Measurements from ENCODE around the gene NT5C1A. TPM values are rescaled to one million over a fixed set of nuclear protein-coding genes. Genes with fewer than 3 reads are reported as not detected.

The NT5C1A gene
- total RNA-seq, 2 donors from 2014 or later: 0.29 TPM; not detected in 1

GRCh38 chr1:39684313-39684664, 12.4 kb upstream of the NT5C1A start:
- ATAC-seq (replicated peaks in 1 of 2): no peak
- no peak for DNase-seq
- Mint-ChIP-seq H3K36me3 (ENCODE audit: insufficient read depth in 2 of 2) (peaks cover 1 to 2% of the 10 kb centered on the region in 2 donors), H3K27ac (no peak overlapping the region), H3K27me3 (ENCODE audit: low read depth) (peaks cover 36% of the 10 kb centered on the region), H3K4me1 (ENCODE audit: low read depth) (peaks cover 18% of the 10 kb centered on the region), H3K4me3 (peak overlapping the region; percentile 24 to 48), H3K9me3 (no peaks in the 10 kb centered on the region)

- ATAC-seq (replicated peaks in 1 of 2) (peak; percentile 53 to 72), DNase-seq (peak; percentile 41 to 55)
- Mint-ChIP-seq H3K9me3 (no peaks in the 10 kb centered on the region), H3K4me3 (peak overlapping the region in 1 of 2 donors; percentile 49), H3K27me3 (ENCODE audit: low read depth) (peaks cover 30% of the 10 kb centered on the region), H3K36me3 (ENCODE audit: insufficient read depth in 2 of 2) (peaks cover 1 to 2% of the 10 kb centered on the region in 2 donors), H3K4me1 (ENCODE audit: low read depth) (peaks cover 16% of the 10 kb centered on the region), H3K27ac (no peak overlapping the region)
These were observed 11.8 kb upstream of the NT5C1A start for GRCh38 chr1:39683591-39684312.

- Mint-ChIP-seq H3K27ac (no peak overlapping the region), H3K36me3 (ENCODE audit: insufficient read depth in 2 of 2) (peaks cover 1 to 2% of the 10 kb centered on the region in 2 donors)
These were observed 10.1 kb upstream of the NT5C1A start for GRCh38 chr1:39681999-39682398.

GRCh38 chr1:39681294-39681693, 9.4 kb upstream of the NT5C1A start:
- Mint-ChIP-seq H3K4me1 (ENCODE audit: low read depth) (peaks cover 16% of the 10 kb centered on the region), H3K27me3 (ENCODE audit: low read depth) (peaks cover 22% of the 10 kb centered on the region), H3K36me3 (ENCODE audit: insufficient read depth in 2 of 2) (peaks cover 1 to 2% of the 10 kb centered on the region in 2 donors), H3K9me3 (no peaks in the 10 kb centered on the region), H3K4me3 (peak overlapping the region in 1 of 2 donors; percentile 17), H3K27ac (no peak overlapping the region)
- DNase-seq (no peak), ATAC-seq (replicated peaks in 1 of 2) (no peak)

More at GRCh38 chr1:39681999-39682398, 10.1 kb upstream of the NT5C1A start:
- H3K9me3 Mint-ChIP-seq: no peaks in the 10 kb centered on the region
- ATAC-seq (replicated peaks in 1 of 2) (no peak), DNase-seq (no peak)
- H3K4me3 Mint-ChIP-seq: no peak overlapping the region
- peaks cover 16% of the 10 kb centered on the region for H3K4me1 Mint-ChIP-seq (ENCODE audit: low read depth)
- peaks cover 22% of the 10 kb centered on the region for H3K27me3 Mint-ChIP-seq (ENCODE audit: low read depth)

GRCh38 chr1:39680751-39681150, 8.8 kb upstream of the NT5C1A start:
- Mint-ChIP-seq H3K27ac (no peak overlapping the region), H3K36me3 (ENCODE audit: insufficient read depth in 2 of 2) (peaks cover 1 to 2% of the 10 kb centered on the region in 2 donors), H3K4me1 (ENCODE audit: low read depth) (peaks cover 16% of the 10 kb centered on the region), H3K27me3 (ENCODE audit: low read depth) (peaks cover 22% of the 10 kb centered on the region), H3K9me3 (no peaks in the 10 kb centered on the region), H3K4me3 (peak overlapping the region in 1 of 2 donors; percentile 17)
- ATAC-seq (replicated peaks in 1 of 2) (no peak), DNase-seq (no peak)

- DNase-seq (no peak), ATAC-seq (replicated peaks in 1 of 2) (no peak)
- H3K4me1 Mint-ChIP-seq (ENCODE audit: low read depth): peaks cover 15% of the 10 kb centered on the region
- peaks cover 0 to 2% of the 10 kb centered on the region in 2 donors for H3K36me3 Mint-ChIP-seq (ENCODE audit: insufficient read depth in 2 of 2)
- no peak overlapping the region for H3K4me3 Mint-ChIP-seq
- H3K27me3 Mint-ChIP-seq (ENCODE audit: low read depth): peaks cover 17% of the 10 kb centered on the region
- H3K9me3 Mint-ChIP-seq: no peaks in the 10 kb centered on the region
- no peak overlapping the region for H3K27ac Mint-ChIP-seq
These were observed 7.9 kb upstream of the NT5C1A start for GRCh38 chr1:39679821-39680220.

- peaks cover 9% of the 10 kb centered on the region for H3K4me1 Mint-ChIP-seq (ENCODE audit: low read depth)
- no peaks in the 10 kb centered on the region for H3K9me3 Mint-ChIP-seq
- no peak for DNase-seq
- peaks cover 20% of the 10 kb centered on the region for H3K27me3 Mint-ChIP-seq (ENCODE audit: low read depth)
- H3K27ac Mint-ChIP-seq: no peak overlapping the region
- H3K4me3 Mint-ChIP-seq: no peak overlapping the region
- H3K36me3 Mint-ChIP-seq (ENCODE audit: insufficient read depth in 2 of 2): peaks cover 0 to 2% of the 10 kb centered on the region in 2 donors
- ATAC-seq (replicated peaks in 1 of 2): no peak
These were observed 7.0 kb upstream of the NT5C1A start for GRCh38 chr1:39678889-39679288.

- Mint-ChIP-seq H3K9me3 (no peaks in the 10 kb centered on the region), H3K27me3 (ENCODE audit: low read depth) (peaks cover 24% of the 10 kb centered on the region), H3K4me3 (no peak overlapping the region), H3K4me1 (ENCODE audit: low read depth) (peaks cover 9% of the 10 kb centered on the region), H3K36me3 (ENCODE audit: insufficient read depth in 2 of 2) (no peaks in the 10 kb centered on the region), H3K27ac (no peak overlapping the region)
- ATAC-seq (replicated peaks in 1 of 2) (no peak), DNase-seq (no peak)
These were observed 5.7 kb upstream of the NT5C1A start for GRCh38 chr1:39677645-39678044.

- no peak for ATAC-seq (replicated peaks in 1 of 2)
- Mint-ChIP-seq H3K36me3 (ENCODE audit: insufficient read depth in 2 of 2) (no peaks in the 10 kb centered on the region), H3K27ac (no peak overlapping the region), H3K27me3 (ENCODE audit: low read depth) (peaks cover 21% of the 10 kb centered on the region), H3K4me1 (ENCODE audit: low read depth) (peaks cover 9% of the 10 kb centered on the region), H3K9me3 (no peaks in the 10 kb centered on the region), H3K4me3 (no peak overlapping the region)
- no peak for DNase-seq
These were observed 5.1 kb upstream of the NT5C1A start for GRCh38 chr1:39676948-39677548.

- no peak for ATAC-seq (replicated peaks in 1 of 2)
- Mint-ChIP-seq H3K27ac (no peak overlapping the region), H3K9me3 (no peaks in the 10 kb centered on the region), H3K4me1 (ENCODE audit: low read depth) (peaks cover 7% of the 10 kb centered on the region), H3K27me3 (ENCODE audit: low read depth) (peaks cover 30% of the 10 kb centered on the region), H3K36me3 (ENCODE audit: insufficient read depth in 2 of 2) (no peaks in the 10 kb centered on the region), H3K4me3 (no peak overlapping the region)
- DNase-seq: no peak
These were observed 3.3 kb upstream of the NT5C1A start for GRCh38 chr1:39675220-39675619.

GRCh38 chr1:39673215-39673614, 1.3 kb upstream of the NT5C1A start:
- H3K4me3 Mint-ChIP-seq: no peak overlapping the region
- H3K27ac Mint-ChIP-seq: no peak overlapping the region
- peaks cover 48% of the 10 kb centered on the region for H3K27me3 Mint-ChIP-seq (ENCODE audit: low read depth)
- H3K36me3 Mint-ChIP-seq (ENCODE audit: insufficient read depth in 2 of 2): no peaks in the 10 kb centered on the region
- no peak for DNase-seq
- no peaks in the 10 kb centered on the region for H3K9me3 Mint-ChIP-seq
- ATAC-seq (replicated peaks in 1 of 2): no peak
- H3K4me1 Mint-ChIP-seq (ENCODE audit: low read depth): peaks cover 13% of the 10 kb centered on the region

GRCh38 chr1:39672551-39672947, 642 bp upstream of the NT5C1A start:
- Mint-ChIP-seq H3K27ac (no peak overlapping the region), H3K9me3 (no peaks in the 10 kb centered on the region), H3K4me1 (ENCODE audit: low read depth) (peaks cover 18% of the 10 kb centered on the region), H3K27me3 (ENCODE audit: low read depth) (peaks cover 49% of the 10 kb centered on the region), H3K36me3 (ENCODE audit: insufficient read depth in 2 of 2) (no peaks in the 10 kb centered on the region), H3K4me3 (peak overlapping the region; percentile 73 to 74)
- DNase-seq: peak in 1 of 2 donors; percentile 46
- ATAC-seq (replicated peaks in 1 of 2): no peak

- Mint-ChIP-seq H3K4me3 (peak overlapping the region; percentile 73 to 74), H3K9me3 (no peaks in the 10 kb centered on the region), H3K27me3 (ENCODE audit: low read depth) (peaks cover 49% of the 10 kb centered on the region), H3K27ac (no peak overlapping the region), H3K36me3 (ENCODE audit: insufficient read depth in 2 of 2) (no peaks in the 10 kb centered on the region), H3K4me1 (ENCODE audit: low read depth) (peaks cover 30% of the 10 kb centered on the region)
- DNase-seq: no peak
- no peak for ATAC-seq (replicated peaks in 1 of 2)
These were observed 494 bp downstream of the NT5C1A start for GRCh38 chr1:39671433-39671792.

- Mint-ChIP-seq H3K9me3 (no peaks in the 10 kb centered on the region), H3K36me3 (ENCODE audit: insufficient read depth in 2 of 2) (no peaks in the 10 kb centered on the region), H3K4me3 (peak overlapping the region; percentile 73 to 74), H3K27me3 (ENCODE audit: low read depth) (peaks cover 54% of the 10 kb centered on the region), H3K27ac (no peak overlapping the region), H3K4me1 (ENCODE audit: low read depth) (peaks cover 36% of the 10 kb centered on the region)
- ATAC-seq (replicated peaks in 1 of 2): no peak
- no peak for DNase-seq
These were observed 1.2 kb downstream of the NT5C1A start for GRCh38 chr1:39670689-39671088.
